PC-9 (cell line): ENCODE data around the gene RNU7-1.

Experiments
- CTCF ChIP-seq: fragments of 200-600 bp; sonication (generic); conservative IDR thresholded peaks from 2 replicates; pipeline ENCODE4 v1.6.1; 2017; ENCODE audit warnings: mixed run types, antibody characterized with exemption, mild to moderate bottlenecking, moderate library complexity
- EZH2 ChIP-seq: fragments of 200-600 bp; sonication (generic); IDR thresholded peaks from 2 replicates; pipeline ENCODE4 v1.8.0; 2017; ENCODE audit warnings: antibody characterized with exemption, low read depth

GRCh38 chr12:6970096-6970527 lies 26.5 kb downstream of the RNU7-1 start:
- TF ChIP-seq CTCF (no peak), EZH2 (no peak)
